SK-N-SH (cell line): ENCODE data around the gene GDF2. TPM values are rescaled to one million over a fixed set of nuclear protein-coding genes. Genes with fewer than 3 reads are reported as not detected.

Experiments
- CTCF ChIA-PET: fragments of 300-600, 350-600 bp; formaldehyde crosslinking; extraction: SDS; loops from one replicate; lab custom pipeline; 2021; lab: Yijun Ruan, JAX
- POLR2A ChIA-PET: fragments of 350-600 bp; sonication (Branson Sonifier 250); formaldehyde crosslinking; extraction: SDS; loops from one replicate; lab custom pipeline; 2020; ENCODE audit warnings: antibody characterized with exemption, inconsistent platforms; lab: Yijun Ruan, JAX
- DNase-seq: peaks from one replicate; pipeline ENCODE4 v3.0.0; 2012
- H2AFZ ChIP-seq: fragments of 200-600 bp; sonication (generic); 2 replicates; pipeline ENCODE4 v1.8.1; 2016; ENCODE audit warnings: antibody characterized with exemption, mild to moderate bottlenecking, low read depth
- H3F3A ChIP-seq: fragments of 200-600 bp; sonication (generic); replicated peaks from 2 replicates; pipeline ENCODE3; 2016; ENCODE audit warnings: antibody characterized with exemption, mild to moderate bottlenecking; ENCODE audit not compliant: insufficient read depth
- H3K27ac ChIP-seq, 2 experiments: fragments of 200-500 bp in 1 of 2; fragments of 200-600 bp in 1 of 2; sonication (Bioruptor generic) in 1 of 2; sonication (generic), shearing (Covaris generic) in 1 of 2; 2 replicates each; pipeline versions ENCODE4 v1.5.1 to v1.6.1; 2014 to 2016; ENCODE audit warnings: low read depth in 2 of 2, inconsistent platforms in 1 of 2, low read length in 1 of 2, mild to moderate bottlenecking in 1 of 2, mixed read lengths in 1 of 2
- H3K27me3 ChIP-seq: fragments of 200-600 bp; sonication (generic), shearing (Covaris generic); 2 replicates; pipeline ENCODE4 v1.6.1; 2016; ENCODE audit warnings: mixed run types; ENCODE audit not compliant: insufficient read depth
- H3K36me3 ChIP-seq, 2 experiments: fragments of 200-500 bp in 1 of 2; fragments of 200-600 bp in 1 of 2; sonication (Bioruptor generic) in 1 of 2; sonication (generic) in 1 of 2; replicated peaks in 1 of 2; 2 replicates each; pipeline versions ENCODE3 to v1.5.1; 2014 to 2016; ENCODE audit warnings: low read length in 1 of 2, mild to moderate bottlenecking in 1 of 2; ENCODE audit not compliant: insufficient read depth in 2 of 2, control insufficient read depth in 1 of 2
- H3K4me1 ChIP-seq, 2 experiments: fragments of 200-500 bp in 1 of 2; fragments of 200-600 bp in 1 of 2; sonication (Bioruptor generic) in 1 of 2; sonication (generic), shearing (Covaris generic) in 1 of 2; 2 replicates each; pipeline versions ENCODE4 v1.5.1 to v1.6.1; 2014 to 2016; ENCODE audit warnings: low read depth in 1 of 2, low read length in 1 of 2, mixed run types in 1 of 2; ENCODE audit not compliant: insufficient read depth in 2 of 2, control insufficient read depth in 1 of 2
- H3K4me2 ChIP-seq: fragments of 200-600 bp; sonication (generic), shearing (Covaris generic); 2 replicates; pipeline ENCODE4 v1.6.1; 2017; ENCODE audit warnings: mixed run types
- H3K4me3 ChIP-seq, 2 experiments: fragments of 200-500 bp in 1 of 2; fragments of 200-600 bp in 1 of 2; sonication (Bioruptor generic) in 1 of 2; sonication (generic), shearing (Covaris generic) in 1 of 2; 2 replicates each; pipeline versions ENCODE4 v1.5.1 to v1.8.1; 2014 to 2016; ENCODE audit warnings: low read depth in 2 of 2, inconsistent platforms in 1 of 2, low read length in 1 of 2, mild to moderate bottlenecking in 1 of 2, mixed read lengths in 1 of 2, moderate library complexity in 1 of 2
- H3K79me2 ChIP-seq: fragments of 200-600 bp; sonication (generic); 2 replicates; pipeline ENCODE4 v1.8.1; 2017; ENCODE audit warnings: mild to moderate bottlenecking; ENCODE audit not compliant: insufficient read depth
- H3K9ac ChIP-seq: fragments of 200-600 bp; sonication (generic); 2 replicates; pipeline ENCODE4 v1.6.1; 2017; ENCODE audit warnings: mixed run types
- H3K9me2 ChIP-seq: fragments of 200-600 bp; sonication (generic); 2 replicates; pipeline ENCODE4 v1.6.1; 2017; ENCODE audit warnings: mixed run types
- H3K9me3 ChIP-seq: fragments of 200-600 bp; sonication (generic); 2 replicates; pipeline ENCODE4 v1.6.1; 2017; ENCODE audit warnings: mixed run types, mild to moderate bottlenecking, moderate library complexity
- H4K20me1 ChIP-seq: fragments of 200-600 bp; sonication (generic); 2 replicates; pipeline ENCODE4 v1.6.1; 2017; ENCODE audit warnings: mild to moderate bottlenecking, mixed run types; ENCODE audit not compliant: insufficient read depth
- EP300 ChIP-seq, 2 experiments: IDR thresholded peaks; 2 replicates each; pipeline versions ENCODE4 v1.4.0 to v1.6.1; 2012; ENCODE audit warnings: borderline replicate concordance in 1 of 2, low read depth in 1 of 2, low read length in 1 of 2
- EZH2phosphoT487 ChIP-seq: fragments of 200-600 bp; sonication (generic); IDR thresholded peaks from 2 replicates; pipeline ENCODE4 v1.6.1; 2017; ENCODE audit warnings: low read depth, mixed run types, mild to moderate bottlenecking, antibody characterized with exemption, moderate library complexity, borderline replicate concordance
- FOXM1 ChIP-seq: IDR thresholded peaks from 2 replicates; pipeline ENCODE4 v1.4.0; 2012; ENCODE audit warnings: low read depth, mild to moderate bottlenecking
- GATA2 ChIP-seq: sonication (generic); formaldehyde crosslinking; IDR thresholded peaks from 2 replicates; pipeline ENCODE4 v1.5.0; 2020; ENCODE audit warnings: mild to moderate bottlenecking, missing genetic modification reagents
- JUND ChIP-seq: IDR thresholded peaks from 2 replicates; pipeline ENCODE4 v1.4.0; 2012
- MAX ChIP-seq: IDR thresholded peaks from 2 replicates; pipeline ENCODE4 v1.4.0; 2012; ENCODE audit warnings: low read depth
- MEF2A ChIP-seq: IDR thresholded peaks from 2 replicates; pipeline ENCODE4 v1.4.0; 2012; ENCODE audit warnings: low read depth, borderline replicate concordance
- MXI1 ChIP-seq: IDR thresholded peaks from 2 replicates; pipeline ENCODE4 v1.6.1; 2012; ENCODE audit warnings: mild to moderate bottlenecking, low read depth, low read length, improper control_type of control experiment
- NFIC ChIP-seq: IDR thresholded peaks from 2 replicates; pipeline ENCODE4 v1.4.0; 2012; ENCODE audit warnings: borderline replicate concordance
- POLR2AphosphoS5 ChIP-seq: IDR thresholded peaks from 2 replicates; pipeline ENCODE4 v1.6.1; 2012; ENCODE audit warnings: low read depth, low read length
- RAD21 ChIP-seq: IDR thresholded peaks from 2 replicates; pipeline ENCODE4 v1.6.1; 2012; ENCODE audit warnings: mild to moderate bottlenecking, low read length
- SIN3A ChIP-seq: IDR thresholded peaks from 2 replicates; pipeline ENCODE4 v1.6.1; 2012; ENCODE audit warnings: low read depth, mild to moderate bottlenecking, low read length, moderate library complexity, borderline replicate concordance
- SMC3 ChIP-seq: IDR thresholded peaks from 2 replicates; pipeline ENCODE4 v1.6.1; 2012; ENCODE audit warnings: low read depth, low read length, improper control_type of control experiment
- TAF1 ChIP-seq: IDR thresholded peaks from 2 replicates; pipeline ENCODE4 v1.6.1; 2012; ENCODE audit warnings: low read depth, mild to moderate bottlenecking, low read length, moderate library complexity, borderline replicate concordance
- TCF12 ChIP-seq: IDR thresholded peaks from 2 replicates; pipeline ENCODE4 v1.4.0; 2012
- TEAD4 ChIP-seq: IDR thresholded peaks from 2 replicates; pipeline ENCODE4 v1.4.0; 2012; ENCODE audit warnings: mild to moderate bottlenecking, borderline replicate concordance; ENCODE audit not compliant: insufficient read depth
- YY1 ChIP-seq: IDR thresholded peaks from 2 replicates; pipeline ENCODE4 v1.4.0; 2012; ENCODE audit warnings: low read depth, mild to moderate bottlenecking
- WGBS: methylation state at CpG from one replicate; pipeline ENCODE4 v1.1.6; 2017; ENCODE audit warnings: low lambda C conversion rate; 5-methylcytosine and 5-hydroxymethylcytosine counted together
- polyA plus RNA-seq, 3 experiments: library from polyadenylated mRNA; depleted of rRNA; stranded (reverse); fragments of >200 nt; gene quantifications; 2 replicates each; pipeline ENCODE4 v1.2.3, GENCODE V29; 2012
- TF ChIP-seq, protein P1 (sequence below): fragments of 150-350 bp; IDR thresholded peaks from 2 replicates; pipeline ENCODE4 v1.6.1; 2017; ENCODE audit warnings: antibody characterized with exemption, low read length, low read depth, borderline replicate concordance
- TF ChIP-seq, protein P2 (sequence below): IDR thresholded peaks from 2 replicates; pipeline ENCODE4 v1.4.0; 2012; ENCODE audit warnings: low read depth, borderline replicate concordance
- TF ChIP-seq, protein P3 (sequence below): fragments of 200-600 bp; sonication (generic); IDR thresholded peaks from 2 replicates; pipeline ENCODE4 v1.6.1; 2017; ENCODE audit warnings: antibody characterized with exemption, mild to moderate bottlenecking, moderate library complexity
- TF ChIP-seq, protein P4 (sequence below): fragments of 150-350 bp; IDR thresholded peaks from 2 replicates; pipeline ENCODE4 v1.6.1; 2016; ENCODE audit warnings: mild to moderate bottlenecking, low read depth, low read length

GDF2 gene
- polyA plus RNA-seq, 1 of the 3 experiments (the other 2 are of a cell fraction) = not detected

- no peak for TF ChIP-seq JUND
These were observed 16.7 kb upstream of the GDF2 start (continued) for GRCh38 chr10:47305566-47305965.

GRCh38 chr10:47306387-47307210 lies 15.7 kb upstream of the GDF2 start:
- H4K20me1 ChIP-seq = no peaks in the 10 kb centered on the region
- CTCF ChIA-PET = interaction anchor here (1.1 to 12.0 kb wide), 2 partner anchors 46 to 274 kb away, joined by 3 to 337 read pairs; no protein-coding TSS in a partner anchor
- WGBS = 28% methylated on average over 10 of the region's 10 CpGs

GRCh38 chr10:47307381-47307780 lies 14.9 kb upstream of the GDF2 start:
- Histone ChIP-seq H3K4me3 (no peak overlapping the region), H3K9me2 (no peaks in the 10 kb centered on the region), H3F3A (no peaks in the 10 kb centered on the region), H4K20me1 (no peaks in the 10 kb centered on the region), H3K36me3 (no peaks in the 10 kb centered on the region), H3K4me1 (peaks cover 0 to 81% of the 10 kb centered on the region in 2 experiments; a peak in 1 of 4 replicates), H3K79me2 (no peaks in the 10 kb centered on the region), H3K27me3 (peaks cover 7% of the 10 kb centered on the region; the same call in 1 of the 2 replicates), H3K27ac (no peak overlapping the region; a peak in 1 of 4 replicates), H3K4me2 (no peak overlapping the region), H3K9me3 (no peaks in the 10 kb centered on the region), H2AFZ (no peak overlapping the region), H3K9ac (no peak overlapping the region)
- whole genome bisulfite sequencing = 42% methylated on average over 3 of the region's 3 CpGs
- POLR2A ChIA-PET = no interaction called here
- no peak for DNase-seq
- CTCF ChIA-PET = interaction anchor here (2.4 to 12.0 kb wide), 2 partner anchors 11 to 275 kb away, joined by 5 to 337 read pairs; no protein-coding TSS in a partner anchor
- TF ChIP-seq EZH2phosphoT487 (no peak), POLR2AphosphoS5 (no peak), GATA2 (CRISPR knock-in tag) (no peak), MXI1 (no peak), RAD21 (no peak), EP300 (IDR thresholded peaks at IDR 0.05; ENCODE audit: borderline replicate concordance in 1 of 2, low read depth in 1 of 2, low read length in 1 of 2) (no peak), TEAD4 (no peak), MEF2A (no peak), TAF1 (no peak), YY1 (no peak), SMC3 (no peak), SIN3A (no peak), MAX (no peak), NFIC (no peak)
- TF ChIP-seq, protein P1, sequence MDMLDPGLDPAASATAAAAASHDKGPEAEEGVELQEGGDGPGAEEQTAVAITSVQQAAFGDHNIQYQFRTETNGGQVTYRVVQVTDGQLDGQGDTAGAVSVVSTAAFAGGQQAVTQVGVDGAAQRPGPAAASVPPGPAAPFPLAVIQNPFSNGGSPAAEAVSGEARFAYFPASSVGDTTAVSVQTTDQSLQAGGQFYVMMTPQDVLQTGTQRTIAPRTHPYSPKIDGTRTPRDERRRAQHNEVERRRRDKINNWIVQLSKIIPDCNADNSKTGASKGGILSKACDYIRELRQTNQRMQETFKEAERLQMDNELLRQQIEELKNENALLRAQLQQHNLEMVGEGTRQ = no peak
- TF ChIP-seq, protein P2, sequence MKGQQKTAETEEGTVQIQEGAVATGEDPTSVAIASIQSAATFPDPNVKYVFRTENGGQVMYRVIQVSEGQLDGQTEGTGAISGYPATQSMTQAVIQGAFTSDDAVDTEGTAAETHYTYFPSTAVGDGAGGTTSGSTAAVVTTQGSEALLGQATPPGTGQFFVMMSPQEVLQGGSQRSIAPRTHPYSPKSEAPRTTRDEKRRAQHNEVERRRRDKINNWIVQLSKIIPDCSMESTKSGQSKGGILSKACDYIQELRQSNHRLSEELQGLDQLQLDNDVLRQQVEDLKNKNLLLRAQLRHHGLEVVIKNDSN = no peak
- TF ChIP-seq, protein P3, sequence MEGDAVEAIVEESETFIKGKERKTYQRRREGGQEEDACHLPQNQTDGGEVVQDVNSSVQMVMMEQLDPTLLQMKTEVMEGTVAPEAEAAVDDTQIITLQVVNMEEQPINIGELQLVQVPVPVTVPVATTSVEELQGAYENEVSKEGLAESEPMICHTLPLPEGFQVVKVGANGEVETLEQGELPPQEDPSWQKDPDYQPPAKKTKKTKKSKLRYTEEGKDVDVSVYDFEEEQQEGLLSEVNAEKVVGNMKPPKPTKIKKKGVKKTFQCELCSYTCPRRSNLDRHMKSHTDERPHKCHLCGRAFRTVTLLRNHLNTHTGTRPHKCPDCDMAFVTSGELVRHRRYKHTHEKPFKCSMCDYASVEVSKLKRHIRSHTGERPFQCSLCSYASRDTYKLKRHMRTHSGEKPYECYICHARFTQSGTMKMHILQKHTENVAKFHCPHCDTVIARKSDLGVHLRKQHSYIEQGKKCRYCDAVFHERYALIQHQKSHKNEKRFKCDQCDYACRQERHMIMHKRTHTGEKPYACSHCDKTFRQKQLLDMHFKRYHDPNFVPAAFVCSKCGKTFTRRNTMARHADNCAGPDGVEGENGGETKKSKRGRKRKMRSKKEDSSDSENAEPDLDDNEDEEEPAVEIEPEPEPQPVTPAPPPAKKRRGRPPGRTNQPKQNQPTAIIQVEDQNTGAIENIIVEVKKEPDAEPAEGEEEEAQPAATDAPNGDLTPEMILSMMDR = no peak
- TF ChIP-seq, protein P4, sequence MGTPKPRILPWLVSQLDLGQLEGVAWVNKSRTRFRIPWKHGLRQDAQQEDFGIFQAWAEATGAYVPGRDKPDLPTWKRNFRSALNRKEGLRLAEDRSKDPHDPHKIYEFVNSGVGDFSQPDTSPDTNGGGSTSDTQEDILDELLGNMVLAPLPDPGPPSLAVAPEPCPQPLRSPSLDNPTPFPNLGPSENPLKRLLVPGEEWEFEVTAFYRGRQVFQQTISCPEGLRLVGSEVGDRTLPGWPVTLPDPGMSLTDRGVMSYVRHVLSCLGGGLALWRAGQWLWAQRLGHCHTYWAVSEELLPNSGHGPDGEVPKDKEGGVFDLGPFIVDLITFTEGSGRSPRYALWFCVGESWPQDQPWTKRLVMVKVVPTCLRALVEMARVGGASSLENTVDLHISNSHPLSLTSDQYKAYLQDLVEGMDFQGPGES = no peak

More at GRCh38 chr10:47306387-47307210, 15.7 kb upstream of the GDF2 start:
- peaks cover 0 to 82% of the 10 kb centered on the region in 2 experiments; a peak in 1 of 4 replicates for H3K4me1 ChIP-seq
- no peaks in the 10 kb centered on the region for H3K36me3 ChIP-seq
- H3K9me2 ChIP-seq = no peaks in the 10 kb centered on the region
- TF ChIP-seq EZH2phosphoT487 = no peak
- TF ChIP-seq TCF12 = no peak
- TF ChIP-seq FOXM1 = no peak
- POLR2A ChIA-PET = interaction anchor here (0.7 kb wide), 1 partner anchor 19 kb away, joined by 3 read pairs; no protein-coding TSS in a partner anchor
- no peak for DNase-seq
- no peaks in the 10 kb centered on the region for H3K79me2 ChIP-seq
- H3K9me3 ChIP-seq = no peaks in the 10 kb centered on the region
- no peak overlapping the region for H3K4me3 ChIP-seq
- H2AFZ ChIP-seq = no peak overlapping the region
- H3F3A ChIP-seq = no peaks in the 10 kb centered on the region
- no peak overlapping the region for H3K4me2 ChIP-seq
- peaks cover 8% of the 10 kb centered on the region; the same call in 1 of the 2 replicates for H3K27me3 ChIP-seq
- H3K9ac ChIP-seq = no peak overlapping the region
- H3K27ac ChIP-seq = no peak overlapping the region
